GM18867 (cell line): ENCODE measurements around the gene TM4SF18.
"Not testable (repeated sequence)": the region's sequence is repeated elsewhere in the genome, so short reads cannot be mapped to it uniquely, and the experiment has no call there.

Source experiments
- ATAC-seq: cut with Tn5 transposase; IDR thresholded peaks from one replicate; pipeline ENCODE4 v1.9.1; 2021; ENCODE audit warnings: mild to moderate bottlenecking, moderate library complexity; ENCODE audit not compliant: unreplicated experiment

The TM4SF18 gene

DNA sequence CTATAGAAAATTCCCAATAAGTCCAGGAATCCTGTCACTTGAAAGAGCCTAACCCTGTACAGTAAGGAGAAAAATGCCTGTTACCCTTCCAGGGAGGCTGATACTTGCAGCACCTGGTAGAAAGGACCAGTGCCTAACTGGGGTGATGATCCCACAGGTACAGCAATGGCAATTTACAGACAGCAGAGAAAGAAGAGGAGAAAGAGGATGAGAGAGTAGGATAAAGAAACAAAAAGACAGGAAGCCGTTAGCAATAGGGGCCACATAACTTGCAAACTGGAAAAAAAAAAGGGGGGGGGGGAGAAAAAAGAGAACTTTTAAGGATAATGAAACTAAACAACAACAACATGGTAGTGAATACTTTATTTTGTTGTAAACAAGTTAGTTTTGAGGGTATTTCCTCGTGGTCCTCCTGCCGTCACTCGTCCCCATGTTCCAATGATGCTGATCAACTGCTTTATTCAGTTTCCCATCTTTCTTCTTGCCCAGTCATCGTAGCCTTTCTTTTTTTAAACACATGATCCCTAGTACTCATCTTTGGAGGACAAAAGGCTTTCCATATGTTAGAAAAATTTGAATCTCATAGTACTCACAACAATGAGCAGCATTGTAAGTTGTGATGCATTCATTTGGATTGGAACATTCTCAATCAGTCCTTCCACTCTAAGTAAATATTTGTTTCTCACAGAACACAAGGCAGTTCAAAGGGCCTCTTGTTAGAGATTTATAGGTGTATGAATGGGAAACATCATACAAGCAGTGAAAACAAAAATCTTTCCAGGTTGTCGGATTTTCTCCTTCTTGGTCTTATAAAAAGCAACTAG lies 35.5 kb upstream of the TM4SF18 start:
- ATAC-seq = no peak

DNA sequence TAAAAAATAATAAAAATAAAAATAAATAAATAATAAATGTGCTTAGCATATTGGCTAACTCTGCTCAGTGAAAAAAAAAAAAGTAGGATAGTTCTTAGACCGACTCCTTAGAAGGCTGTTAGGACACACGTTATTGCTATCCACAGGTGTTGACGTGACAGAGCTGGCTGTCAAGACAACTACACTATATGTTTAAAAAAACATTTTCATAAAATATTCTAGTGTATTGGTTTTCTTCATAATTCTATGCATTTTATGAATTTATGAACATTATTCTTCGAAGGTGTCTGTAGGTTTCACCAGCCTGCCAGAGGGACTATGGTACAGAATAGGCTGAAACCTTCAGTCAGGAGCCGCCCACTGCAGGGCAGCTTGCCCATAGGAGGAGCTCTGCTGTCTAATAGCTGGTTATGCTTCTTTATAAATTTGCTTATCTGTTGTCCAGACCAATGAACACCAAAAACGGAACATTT lies 34.8 kb upstream of the TM4SF18 start:
- no peak for ATAC-seq

DNA sequence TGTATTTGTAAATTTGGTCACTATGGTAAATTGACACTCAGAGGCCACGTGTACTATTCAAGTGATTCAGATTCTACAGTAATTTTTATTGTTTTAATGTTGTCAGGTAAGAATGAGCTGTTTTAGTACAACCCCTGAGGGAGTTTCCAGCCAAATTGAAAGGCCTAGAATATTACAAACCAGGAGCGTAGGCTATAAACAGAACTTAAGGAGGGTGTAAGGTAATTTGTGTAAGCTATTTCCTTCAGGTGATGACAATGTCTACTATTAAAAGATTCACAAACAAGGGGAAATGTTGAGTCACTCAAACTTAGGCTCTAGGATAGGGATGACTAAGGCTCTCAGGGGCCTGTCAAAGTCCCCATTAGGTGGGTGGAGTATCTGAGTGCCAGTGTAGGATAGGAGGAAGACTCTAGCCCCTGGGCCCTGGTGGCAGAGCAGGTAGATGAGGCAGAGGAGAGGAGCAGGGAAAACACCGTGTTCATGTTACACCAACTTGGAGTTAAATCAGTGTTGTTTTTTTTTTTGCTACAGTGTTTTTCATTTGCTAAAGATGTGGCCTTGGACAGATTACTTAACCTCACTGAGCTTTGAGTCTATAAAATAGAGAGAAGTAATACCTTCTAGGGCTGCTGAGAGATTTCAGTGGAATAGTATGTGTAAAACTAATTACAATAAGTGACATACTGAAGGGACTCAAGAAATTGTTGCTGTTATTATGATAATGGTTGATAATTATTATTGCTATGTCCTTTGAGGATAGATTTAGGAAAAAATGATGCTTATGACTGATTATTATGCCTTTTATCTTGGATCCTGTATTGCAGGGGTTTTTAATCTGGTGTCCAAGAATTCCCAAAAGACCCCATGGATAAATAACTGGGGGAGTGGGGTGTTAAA lies 33.8 kb upstream of the TM4SF18 start:
- no peak for ATAC-seq

DNA sequence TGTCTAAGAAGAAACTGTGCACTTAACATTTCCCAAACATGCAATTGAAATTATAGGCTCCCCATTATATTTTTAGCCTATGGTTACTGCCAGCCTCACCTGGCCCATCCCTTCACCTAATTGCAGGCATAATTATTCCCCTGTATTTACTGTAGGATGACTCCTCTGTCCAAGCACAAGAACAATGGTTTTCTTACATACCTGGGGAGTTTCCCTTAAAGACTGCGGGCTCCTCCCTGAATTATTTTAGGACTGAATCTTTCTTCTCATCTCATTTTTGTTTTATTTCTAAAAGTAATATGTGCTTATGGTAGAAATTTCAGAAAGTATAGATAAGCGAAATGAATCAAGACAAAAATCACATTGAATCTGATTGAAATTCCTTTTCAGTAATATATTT lies 32.6 kb upstream of the TM4SF18 start:
- ATAC-seq = no peak

DNA sequence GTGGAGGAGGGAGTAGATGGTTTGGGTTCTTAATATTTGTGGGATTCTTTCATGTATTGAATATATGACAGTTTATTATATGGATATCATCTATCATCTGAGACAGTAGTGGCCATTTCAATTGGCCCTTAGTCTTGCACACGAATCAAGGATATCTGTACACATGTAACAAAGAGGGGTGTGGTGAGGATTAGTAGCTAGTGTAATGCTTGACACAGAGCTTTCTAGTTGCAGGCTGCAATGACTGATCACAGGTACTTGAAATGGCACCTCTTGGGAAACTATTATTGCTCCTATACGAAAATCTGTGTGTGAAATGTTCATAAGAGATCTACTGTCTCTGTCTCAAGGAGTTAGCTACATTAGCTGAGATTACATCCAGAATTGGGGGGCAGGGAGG lies 31.2 kb upstream of the TM4SF18 start:
- ATAC-seq = no peak

DNA sequence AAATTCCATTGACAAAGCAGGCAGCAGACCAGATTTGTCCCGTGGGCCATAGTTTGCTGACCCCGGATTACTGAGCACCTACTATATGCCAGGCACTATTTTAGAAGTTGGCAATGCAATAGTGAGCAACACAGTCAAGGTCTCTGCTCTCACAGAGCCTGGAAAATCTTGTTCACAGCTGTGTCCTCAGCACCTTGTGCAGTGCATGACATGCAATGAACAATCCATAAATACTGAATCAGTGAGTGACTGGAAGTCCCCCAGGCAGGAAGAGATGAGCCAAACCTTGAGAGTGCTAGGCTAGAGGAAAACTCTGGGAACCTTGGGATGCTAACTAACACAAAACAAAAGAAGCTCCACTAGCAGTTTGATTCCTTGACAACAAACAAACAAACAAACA lies 29.6 kb upstream of the TM4SF18 start:
- ATAC-seq = no peak

GRCh38 chr3:149362366-149362765 lies 28.9 kb upstream of the TM4SF18 start:
- no peak for ATAC-seq

DNA sequence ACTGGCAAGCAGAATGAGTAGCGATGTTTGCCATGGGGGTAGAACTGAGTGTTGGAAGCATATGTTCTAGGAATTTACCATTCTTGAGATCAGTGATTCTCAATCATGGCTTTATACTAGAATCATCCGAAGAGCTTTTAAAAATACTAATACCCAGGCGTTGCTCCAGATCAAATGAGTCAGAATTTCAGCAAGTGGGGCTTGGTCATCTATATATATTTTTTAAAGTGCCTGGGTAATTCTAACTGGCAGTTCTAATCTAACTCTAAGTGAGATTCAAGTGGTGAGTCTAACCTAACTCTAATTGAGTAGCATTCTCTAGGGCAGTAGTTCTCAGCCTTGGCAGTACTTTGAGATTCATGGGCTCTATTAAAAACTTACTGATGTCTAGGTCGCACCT lies 23.2 kb upstream of the TM4SF18 start:
- no peak for ATAC-seq

DNA sequence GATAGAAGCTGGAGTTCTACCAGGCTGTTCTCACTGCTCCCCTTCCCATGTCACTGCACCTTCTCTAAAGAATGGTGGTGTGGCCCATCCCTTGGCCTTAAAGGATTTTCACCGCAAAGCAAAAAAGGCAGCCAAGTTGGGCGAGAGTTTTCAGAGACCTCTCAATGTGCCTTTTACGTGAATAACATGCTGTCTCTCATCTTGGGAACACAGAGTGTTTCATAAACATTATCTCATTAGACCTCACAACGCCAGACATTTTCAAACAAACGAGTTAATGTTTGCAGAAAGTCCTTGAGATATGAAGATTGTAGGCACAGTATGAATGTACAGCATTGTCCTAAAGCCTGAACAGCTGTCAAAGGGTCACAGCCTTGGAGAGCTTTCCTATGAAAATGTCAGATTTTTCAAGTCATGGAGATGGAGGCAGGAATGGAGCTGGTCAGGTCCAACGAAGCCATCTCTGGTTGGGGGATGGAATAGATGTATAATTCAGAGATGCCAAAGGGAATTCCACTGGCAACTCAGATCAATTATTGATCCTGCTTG lies 22.7 kb upstream of the TM4SF18 start:
- no peak for ATAC-seq

DNA sequence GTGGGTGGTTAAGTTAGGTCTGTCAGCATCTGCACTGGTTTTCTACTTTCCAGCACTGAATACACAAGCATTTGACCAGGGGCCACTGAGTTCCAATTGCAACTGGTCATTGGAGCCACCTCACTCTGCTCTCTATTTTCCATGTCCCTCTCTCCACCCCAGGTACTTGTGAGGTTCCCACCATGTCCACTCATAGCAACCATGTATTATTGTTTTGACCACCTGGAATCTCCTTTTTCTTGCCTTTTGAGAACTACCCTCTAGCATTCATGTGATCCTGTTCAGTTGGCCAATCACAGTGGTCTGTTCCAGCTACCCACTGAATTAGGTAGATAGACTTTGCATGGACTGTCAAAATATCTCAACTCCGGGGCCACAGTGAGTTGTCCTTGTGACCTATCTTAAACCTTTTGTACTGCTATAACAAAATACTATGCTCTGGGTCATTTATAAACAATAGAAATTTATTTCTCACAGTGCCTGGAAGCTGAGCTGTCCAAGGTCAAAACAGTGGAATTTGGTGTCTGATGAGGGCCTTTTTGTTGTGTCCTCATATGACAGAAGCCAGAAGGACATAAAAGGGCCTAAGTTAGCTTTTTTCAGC lies 20.2 kb upstream of the TM4SF18 start:
- ATAC-seq = no peak

GRCh38 chr3:149352556-149352955 lies 19.1 kb upstream of the TM4SF18 start:
- peak; percentile 94 for ATAC-seq

DNA sequence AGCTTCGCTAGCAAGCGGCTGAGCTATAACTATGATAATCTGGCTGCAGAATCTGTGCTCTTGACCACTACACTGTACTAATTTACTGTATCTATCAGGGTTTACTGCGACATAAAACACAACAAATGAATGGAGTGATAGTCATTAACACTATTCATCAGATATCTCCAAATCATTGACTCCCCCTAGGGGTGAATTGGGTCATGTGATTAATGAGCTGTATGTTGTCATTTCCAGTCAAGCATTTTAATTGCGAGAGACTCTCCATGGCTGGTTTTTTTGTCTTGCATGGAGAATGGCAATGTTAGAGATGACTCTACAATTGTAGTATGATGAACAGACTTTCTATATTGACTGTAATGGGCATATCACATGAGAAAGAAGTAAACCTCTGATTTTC lies 10.5 kb upstream of the TM4SF18 start:
- no peak for ATAC-seq

DNA sequence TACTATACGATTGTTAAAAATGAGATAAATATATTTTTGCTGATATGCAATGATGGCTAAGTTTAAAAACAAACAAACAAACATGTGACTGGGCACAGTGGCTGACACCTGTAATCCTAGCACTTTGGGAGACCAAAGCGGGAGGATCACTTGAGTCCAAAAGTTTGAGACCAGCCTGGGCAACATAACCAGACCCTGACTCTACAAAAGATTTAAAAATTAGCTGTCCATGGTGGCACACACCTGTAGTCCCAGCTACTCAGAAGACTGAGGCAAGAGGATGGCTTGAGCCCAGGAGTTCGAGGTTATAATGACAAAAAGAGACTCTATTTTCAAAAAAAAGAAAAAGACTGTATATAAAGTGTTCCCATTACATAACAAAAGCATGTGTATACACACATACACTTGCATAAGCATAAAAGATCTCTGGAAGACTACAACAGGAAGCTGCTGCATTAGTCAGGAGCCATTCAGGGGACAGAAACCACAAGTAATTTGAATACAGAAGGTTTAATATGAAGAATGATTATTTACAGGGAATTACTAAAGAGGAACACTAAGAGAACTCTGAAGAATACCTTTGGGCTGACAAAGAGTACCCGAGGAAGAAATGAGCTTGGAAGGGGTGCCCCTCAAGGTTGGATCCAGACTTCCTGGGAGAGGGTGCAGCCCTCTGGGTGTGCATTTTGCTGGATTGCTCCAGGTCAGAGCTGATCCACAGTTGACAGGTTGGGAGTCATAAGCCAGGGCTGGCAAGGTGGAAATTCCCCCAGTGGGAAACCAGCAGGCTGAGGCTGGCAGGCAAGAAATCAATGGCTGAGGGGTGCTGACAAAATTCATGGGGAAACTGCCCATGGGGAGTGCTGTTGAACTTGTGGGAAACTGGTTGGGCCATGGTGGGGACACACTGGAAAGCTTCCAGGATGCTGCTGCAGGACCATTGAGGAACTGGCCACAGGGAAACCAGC lies 9.3 kb upstream of the TM4SF18 start:
- no peak for ATAC-seq

DNA sequence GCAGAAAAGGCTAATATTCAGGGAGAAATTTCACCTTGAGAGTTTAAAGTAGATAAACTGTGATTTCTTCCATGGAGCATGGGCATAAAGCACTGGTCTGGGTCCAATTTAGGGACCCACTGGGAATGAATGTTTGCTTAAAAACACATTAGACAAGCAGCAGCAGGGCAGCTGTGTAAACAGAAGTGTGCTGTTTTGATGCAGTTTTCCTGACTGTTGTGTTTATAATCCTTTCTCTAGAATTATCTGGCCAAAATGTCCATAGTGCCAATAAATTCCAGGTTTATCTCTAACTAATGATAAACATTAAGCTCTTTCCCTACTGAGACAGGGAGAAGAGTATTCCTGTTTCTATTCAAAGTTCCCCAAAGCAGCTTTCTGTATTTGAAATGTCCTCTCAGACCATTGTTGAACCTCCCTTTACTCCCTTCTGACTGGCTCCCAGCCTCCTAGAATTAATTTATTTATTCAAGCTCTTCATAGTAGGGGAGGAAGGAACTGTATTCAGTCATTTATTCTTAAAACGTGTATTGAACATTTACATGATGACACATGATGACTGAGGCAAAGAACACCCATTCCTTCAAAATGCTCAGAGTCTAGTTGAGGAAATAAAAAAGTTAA lies 7.0 kb upstream of the TM4SF18 start:
- no peak for ATAC-seq

DNA sequence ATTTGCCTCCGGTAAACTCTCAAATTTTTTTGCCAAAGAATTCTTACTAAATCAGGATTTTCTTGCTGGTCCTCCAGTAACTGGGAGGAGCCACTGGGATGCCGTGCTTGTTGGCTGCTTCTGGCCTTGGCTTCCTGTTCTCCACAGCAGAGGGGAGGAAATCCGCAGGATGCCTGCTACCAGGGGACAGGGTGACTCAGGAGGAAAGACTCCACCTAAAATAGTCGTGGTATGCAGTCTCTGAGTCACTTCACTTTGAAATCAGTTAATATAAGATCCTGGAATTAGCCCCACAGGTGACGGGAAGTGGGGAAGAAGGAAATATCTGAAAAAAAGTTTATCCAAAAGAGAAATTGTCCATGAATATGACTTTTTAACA lies 6.5 kb upstream of the TM4SF18 start:
- no peak for ATAC-seq

GRCh38 chr3:149337486-149337885 lies 4.0 kb upstream of the TM4SF18 start:
- not testable (repeated sequence) for ATAC-seq

- ATAC-seq = no peak
Measured at GRCh38 chr3:149336925-149337324, 3.5 kb upstream of the TM4SF18 start.

DNA sequence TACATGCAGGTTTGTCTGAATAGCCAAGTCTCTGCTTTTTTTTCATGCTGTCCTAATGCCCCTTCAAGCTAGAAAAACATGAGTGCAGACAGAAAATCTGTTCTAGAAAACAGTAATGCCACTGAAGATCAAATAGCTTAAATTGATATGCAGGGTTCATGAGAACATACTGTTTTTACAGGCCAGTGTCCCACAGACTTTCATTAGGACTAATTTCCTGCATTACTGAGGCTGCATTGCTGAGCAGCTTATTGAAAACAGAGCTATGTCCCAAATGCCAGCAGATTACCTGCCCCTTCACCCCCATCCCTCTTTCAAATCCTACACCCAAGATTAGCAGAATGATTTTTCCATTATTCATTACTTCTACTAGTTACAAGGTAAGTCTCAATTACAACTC lies 665 bp downstream of the TM4SF18 start:
- ATAC-seq = no peak

- ATAC-seq = no peak
Measured at GRCh38 chr3:149332227-149332765, 1.1 kb downstream of the TM4SF18 start.
